ENCODE results near the gene IRX4.

DNA sequence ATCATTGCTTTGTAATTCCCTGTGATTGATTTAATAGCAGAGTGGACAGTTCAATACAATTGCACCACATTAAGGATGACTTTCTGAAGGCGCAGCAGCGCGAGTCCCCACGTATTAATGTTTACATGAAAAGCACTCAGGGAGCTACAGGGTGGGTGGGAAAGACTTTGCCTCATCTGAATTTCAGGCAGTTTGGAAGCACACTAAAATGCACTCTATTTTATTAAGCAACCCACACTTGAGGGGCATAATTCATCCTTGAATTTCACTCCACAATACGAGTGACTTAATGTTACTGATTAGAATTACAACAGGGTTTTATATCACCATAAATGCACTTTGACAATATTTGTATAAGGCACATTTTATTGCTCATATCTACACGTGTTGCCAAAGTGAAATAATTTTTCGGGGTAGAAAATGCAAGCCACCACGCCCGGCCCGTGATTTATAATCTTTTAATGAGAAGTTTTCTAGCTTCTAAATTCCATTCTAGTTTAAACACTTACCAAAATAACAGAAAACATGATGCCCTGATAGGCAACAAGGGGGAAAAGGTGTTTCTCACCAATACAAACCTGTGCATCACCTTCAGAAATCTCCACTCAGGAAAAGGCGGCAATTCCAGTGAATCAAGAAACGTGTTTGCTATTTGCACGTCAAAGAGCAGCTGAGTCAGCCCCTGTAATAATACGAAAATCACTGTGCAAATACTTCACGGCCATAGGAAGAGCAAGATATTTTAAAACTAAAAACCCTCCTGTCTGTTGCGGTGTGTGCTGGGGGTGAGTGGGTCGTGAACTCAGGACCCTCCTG is 40.5 kb downstream of the IRX4 start:
- TF ChIP-seq, protein P1, sequence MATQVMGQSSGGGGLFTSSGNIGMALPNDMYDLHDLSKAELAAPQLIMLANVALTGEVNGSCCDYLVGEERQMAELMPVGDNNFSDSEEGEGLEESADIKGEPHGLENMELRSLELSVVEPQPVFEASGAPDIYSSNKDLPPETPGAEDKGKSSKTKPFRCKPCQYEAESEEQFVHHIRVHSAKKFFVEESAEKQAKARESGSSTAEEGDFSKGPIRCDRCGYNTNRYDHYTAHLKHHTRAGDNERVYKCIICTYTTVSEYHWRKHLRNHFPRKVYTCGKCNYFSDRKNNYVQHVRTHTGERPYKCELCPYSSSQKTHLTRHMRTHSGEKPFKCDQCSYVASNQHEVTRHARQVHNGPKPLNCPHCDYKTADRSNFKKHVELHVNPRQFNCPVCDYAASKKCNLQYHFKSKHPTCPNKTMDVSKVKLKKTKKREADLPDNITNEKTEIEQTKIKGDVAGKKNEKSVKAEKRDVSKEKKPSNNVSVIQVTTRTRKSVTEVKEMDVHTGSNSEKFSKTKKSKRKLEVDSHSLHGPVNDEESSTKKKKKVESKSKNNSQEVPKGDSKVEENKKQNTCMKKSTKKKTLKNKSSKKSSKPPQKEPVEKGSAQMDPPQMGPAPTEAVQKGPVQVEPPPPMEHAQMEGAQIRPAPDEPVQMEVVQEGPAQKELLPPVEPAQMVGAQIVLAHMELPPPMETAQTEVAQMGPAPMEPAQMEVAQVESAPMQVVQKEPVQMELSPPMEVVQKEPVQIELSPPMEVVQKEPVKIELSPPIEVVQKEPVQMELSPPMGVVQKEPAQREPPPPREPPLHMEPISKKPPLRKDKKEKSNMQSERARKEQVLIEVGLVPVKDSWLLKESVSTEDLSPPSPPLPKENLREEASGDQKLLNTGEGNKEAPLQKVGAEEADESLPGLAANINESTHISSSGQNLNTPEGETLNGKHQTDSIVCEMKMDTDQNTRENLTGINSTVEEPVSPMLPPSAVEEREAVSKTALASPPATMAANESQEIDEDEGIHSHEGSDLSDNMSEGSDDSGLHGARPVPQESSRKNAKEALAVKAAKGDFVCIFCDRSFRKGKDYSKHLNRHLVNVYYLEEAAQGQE (IDR thresholded peaks at IDR 0.05) = no peak
- TF ChIP-seq, protein P2, sequence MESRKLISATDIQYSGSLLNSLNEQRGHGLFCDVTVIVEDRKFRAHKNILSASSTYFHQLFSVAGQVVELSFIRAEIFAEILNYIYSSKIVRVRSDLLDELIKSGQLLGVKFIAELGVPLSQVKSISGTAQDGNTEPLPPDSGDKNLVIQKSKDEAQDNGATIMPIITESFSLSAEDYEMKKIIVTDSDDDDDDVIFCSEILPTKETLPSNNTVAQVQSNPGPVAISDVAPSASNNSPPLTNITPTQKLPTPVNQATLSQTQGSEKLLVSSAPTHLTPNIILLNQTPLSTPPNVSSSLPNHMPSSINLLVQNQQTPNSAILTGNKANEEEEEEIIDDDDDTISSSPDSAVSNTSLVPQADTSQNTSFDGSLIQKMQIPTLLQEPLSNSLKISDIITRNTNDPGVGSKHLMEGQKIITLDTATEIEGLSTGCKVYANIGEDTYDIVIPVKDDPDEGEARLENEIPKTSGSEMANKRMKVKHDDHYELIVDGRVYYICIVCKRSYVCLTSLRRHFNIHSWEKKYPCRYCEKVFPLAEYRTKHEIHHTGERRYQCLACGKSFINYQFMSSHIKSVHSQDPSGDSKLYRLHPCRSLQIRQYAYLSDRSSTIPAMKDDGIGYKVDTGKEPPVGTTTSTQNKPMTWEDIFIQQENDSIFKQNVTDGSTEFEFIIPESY (IDR thresholded peaks at IDR 0.05) = no peak
- TF ChIP-seq, protein P3, sequence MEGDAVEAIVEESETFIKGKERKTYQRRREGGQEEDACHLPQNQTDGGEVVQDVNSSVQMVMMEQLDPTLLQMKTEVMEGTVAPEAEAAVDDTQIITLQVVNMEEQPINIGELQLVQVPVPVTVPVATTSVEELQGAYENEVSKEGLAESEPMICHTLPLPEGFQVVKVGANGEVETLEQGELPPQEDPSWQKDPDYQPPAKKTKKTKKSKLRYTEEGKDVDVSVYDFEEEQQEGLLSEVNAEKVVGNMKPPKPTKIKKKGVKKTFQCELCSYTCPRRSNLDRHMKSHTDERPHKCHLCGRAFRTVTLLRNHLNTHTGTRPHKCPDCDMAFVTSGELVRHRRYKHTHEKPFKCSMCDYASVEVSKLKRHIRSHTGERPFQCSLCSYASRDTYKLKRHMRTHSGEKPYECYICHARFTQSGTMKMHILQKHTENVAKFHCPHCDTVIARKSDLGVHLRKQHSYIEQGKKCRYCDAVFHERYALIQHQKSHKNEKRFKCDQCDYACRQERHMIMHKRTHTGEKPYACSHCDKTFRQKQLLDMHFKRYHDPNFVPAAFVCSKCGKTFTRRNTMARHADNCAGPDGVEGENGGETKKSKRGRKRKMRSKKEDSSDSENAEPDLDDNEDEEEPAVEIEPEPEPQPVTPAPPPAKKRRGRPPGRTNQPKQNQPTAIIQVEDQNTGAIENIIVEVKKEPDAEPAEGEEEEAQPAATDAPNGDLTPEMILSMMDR (IDR thresholded peaks at IDR 0.05; ENCODE audit: low read depth, low read length, missing input control) = no peak
- TF ChIP-seq NR2F2 (IDR thresholded peaks at IDR 0.05) (no peak), SP1 (IDR thresholded peaks at IDR 0.05) (no peak), EGR1 (IDR thresholded peaks at IDR 0.05; ENCODE audit: low read depth in 2 of 2) (no peak), RAD21 (IDR thresholded peaks at IDR 0.05) (no peak), YY1 (IDR thresholded peaks at IDR 0.05) (no peak), TAF1 (conservative IDR thresholded peaks at IDR 0.05) (no peak), HNF4G (IDR thresholded peaks at IDR 0.05) (no peak), FOXA1 (IDR thresholded peaks at IDR 0.05) (no peak), JUND (IDR thresholded peaks at IDR 0.05) (no peak)
- TF ChIP-seq, protein P4, sequence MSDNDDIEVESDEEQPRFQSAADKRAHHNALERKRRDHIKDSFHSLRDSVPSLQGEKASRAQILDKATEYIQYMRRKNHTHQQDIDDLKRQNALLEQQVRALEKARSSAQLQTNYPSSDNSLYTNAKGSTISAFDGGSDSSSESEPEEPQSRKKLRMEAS (IDR thresholded peaks at IDR 0.05) = no peak
- TF ChIP-seq, protein P5, sequence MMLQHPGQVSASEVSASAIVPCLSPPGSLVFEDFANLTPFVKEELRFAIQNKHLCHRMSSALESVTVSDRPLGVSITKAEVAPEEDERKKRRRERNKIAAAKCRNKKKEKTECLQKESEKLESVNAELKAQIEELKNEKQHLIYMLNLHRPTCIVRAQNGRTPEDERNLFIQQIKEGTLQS (IDR thresholded peaks at IDR 0.05) = no peak
